Common myeloid progenitor, CD34-positive (primary cell): ENCODE results near the gene KHK.

ENCODE experiments used
- CTCF ChIA-PET: fragments of 350-600 bp; sonication (Branson Sonifier 250); formaldehyde crosslinking; loops from one replicate; lab custom pipeline; 2021; ENCODE audit warnings: antibody characterized with exemption; lab: Charles Lee
- POLR2A ChIA-PET: fragments of 350-600 bp; sonication (Branson Sonifier 250); formaldehyde crosslinking; loops from one replicate; lab custom pipeline; 2021; ENCODE audit warnings: antibody characterized with exemption; lab: Charles Lee
- DNase-seq, 3 donors: peaks; one replicate each; pipeline versions ENCODE4 v3.0.0 to v3.0.0-alpha.2; 2013
- H3K27ac ChIP-seq, 2 experiments: 1 replicate in 1 of 2; 2 replicates in 1 of 2; pipeline ENCODE4 v1.7.0; 2013; ENCODE audit warnings: inconsistent platforms in 2 of 2, low read length in 2 of 2, mild to moderate bottlenecking in 2 of 2, low read depth in 1 of 2, moderate library complexity in 1 of 2; ENCODE audit not compliant: severe bottlenecking in 2 of 2, insufficient read depth in 1 of 2, poor library complexity in 1 of 2
- H3K27me3 ChIP-seq, 5 experiments: replicated peaks in 2 of 5; 1 replicate in 3 of 5; 2 replicates in 2 of 5; pipeline versions ENCODE4 v1.6.1 to v1.7.0; 2013; ENCODE audit warnings: low read length in 4 of 5, mild to moderate bottlenecking in 2 of 5, moderate library complexity in 2 of 5, inconsistent platforms in 1 of 5; ENCODE audit not compliant: insufficient read depth in 5 of 5, control insufficient read depth in 4 of 5
- H3K36me3 ChIP-seq, 4 experiments: 1 replicate in 2 of 4; 2 replicates in 2 of 4; pipeline versions ENCODE4 v1.6.1 to v1.7.0; 2013; ENCODE audit warnings: low read length in 3 of 4, control low read depth in 1 of 4, mild to moderate bottlenecking in 1 of 4; ENCODE audit not compliant: control insufficient read depth in 4 of 4, insufficient read depth in 4 of 4
- H3K4me1 ChIP-seq, 4 experiments: 1 replicate in 3 of 4; 2 replicates in 1 of 4; pipeline versions ENCODE4 v1.6.1 to v1.7.1; 2013; ENCODE audit warnings: low read length in 3 of 4, mild to moderate bottlenecking in 3 of 4, control low read depth in 1 of 4, inconsistent platforms in 1 of 4, moderate library complexity in 1 of 4; ENCODE audit not compliant: control insufficient read depth in 4 of 4, insufficient read depth in 4 of 4; ENCODE audit errors: control extremely low read depth in 1 of 4
- H3K4me3 ChIP-seq, 7 experiments: 1 replicate in 4 of 7; 2 replicates in 3 of 7; pipeline versions ENCODE4 v1.5.1 to v1.7.0; 2013; ENCODE audit warnings: mild to moderate bottlenecking in 7 of 7, low read length in 6 of 7, moderate library complexity in 6 of 7, inconsistent platforms in 2 of 7, low read depth in 2 of 7, control low read depth in 1 of 7; ENCODE audit not compliant: insufficient read depth in 4 of 7, control insufficient read depth in 1 of 7; ENCODE audit errors: extremely low read depth in 1 of 7
- H3K9me3 ChIP-seq, 5 experiments: 1 replicate in 4 of 5; 2 replicates in 1 of 5; pipeline versions ENCODE4 v1.6.1 to v1.7.1; 2013; ENCODE audit warnings: low read length in 4 of 5, mild to moderate bottlenecking in 2 of 5, inconsistent platforms in 1 of 5, low read depth in 1 of 5, moderate library complexity in 1 of 5; ENCODE audit not compliant: control insufficient read depth in 4 of 5, insufficient read depth in 2 of 5; ENCODE audit errors: control extremely low read depth in 1 of 5
- WGBS: methylation state at CpG from one replicate; pipeline ENCODE4 v1.1.5; 2013; ENCODE audit not compliant: insufficient coverage; 5-methylcytosine and 5-hydroxymethylcytosine counted together

Gene KHK

GRCh38 chr2:27069961-27070618 lies 16.5 kb upstream of the KHK start:
- CTCF ChIA-PET: interaction anchor here (0.8 to 28.0 kb wide), 6 partner anchors 12 to 53 kb away, joined by 3 to 381 read pairs (median 28); partner anchors contain the start of genes AGBL5 and KHK

DNA sequence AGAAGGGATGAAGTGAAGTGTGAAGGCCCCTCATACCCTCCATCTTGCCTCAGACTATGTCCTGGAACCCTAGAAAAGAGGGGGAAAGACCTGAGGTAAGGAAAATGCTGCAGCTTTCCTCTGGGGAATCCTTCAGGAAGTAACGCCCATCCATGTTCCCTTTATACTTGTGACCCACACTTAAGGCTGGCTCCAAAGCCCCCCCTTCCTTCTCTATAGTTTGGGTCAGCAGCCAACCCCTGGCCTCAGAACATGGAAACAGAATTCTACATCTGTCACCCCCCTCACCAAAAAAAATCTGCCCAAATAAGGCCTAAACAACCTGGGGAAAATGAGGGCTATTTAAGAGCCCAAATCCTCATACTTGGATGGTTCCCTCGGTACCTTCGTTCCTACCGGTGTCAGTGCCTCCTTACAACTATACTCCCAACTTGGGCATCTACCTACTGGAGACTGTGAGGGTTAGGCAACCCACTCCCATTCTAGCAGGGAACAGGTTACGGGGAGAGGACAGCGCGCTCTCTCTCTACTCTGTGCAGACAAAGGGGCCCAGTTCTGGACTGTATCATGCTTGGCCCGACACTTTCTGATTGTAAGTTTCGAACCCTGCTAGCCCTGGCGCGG lies 15.8 kb upstream of the KHK start:
- ChIA-PET POLR2A (interaction anchor here (1.0 to 2.8 kb wide), 5 partner anchors 8 to 20 kb away, joined by 3 to 16 read pairs (median 5); partner anchors contain the start of genes AGBL5 and KHK), CTCF (interaction anchor here (4.5 to 28.0 kb wide), 3 partner anchors 11 to 17 kb away, joined by 28 to 381 read pairs (median 50); partner anchors contain the start of genes AGBL5 and KHK)
- Histone ChIP-seq H3K27ac (peak overlapping the region; percentile 84 to 92), H3K36me3 (peaks cover 6 to 34% (median 19%) of the 10 kb centered on the region in 4 experiments), H3K27me3 (no peaks in the 10 kb centered on the region), H3K9me3 (no peaks in the 10 kb centered on the region), H3K4me1 (peaks cover 13 to 56% (median 52%) of the 10 kb centered on the region in 4 experiments), H3K4me3 (peak overlapping the region; percentile 71 to 98 (median 96))
- DNase-seq: no peak
- WGBS: 7% methylated on average over 11 of the region's 11 CpGs

More at GRCh38 chr2:27069961-27070618, 16.5 kb upstream of the KHK start:
- Histone ChIP-seq H3K36me3 (peaks cover 6 to 40% (median 22%) of the 10 kb centered on the region in 4 experiments), H3K9me3 (no peaks in the 10 kb centered on the region), H3K27me3 (no peaks in the 10 kb centered on the region), H3K27ac (peak overlapping the region; percentile 84 to 92), H3K4me1 (peaks cover 12 to 50% (median 45%) of the 10 kb centered on the region in 4 experiments), H3K4me3 (peak overlapping the region in 6 of 7 experiments; percentile 82 to 98 (median 96))
- no peak for DNase-seq
- WGBS: 84% methylated on average over 7 of the region's 8 CpGs
- POLR2A ChIA-PET: interaction anchor here (1.2 to 1.7 kb wide), 2 partner anchors 17 to 19 kb away, joined by 3 to 4 read pairs; partner anchors contain the start of genes AGBL5 and KHK

GRCh38 chr2:27071277-27071989 lies 15.1 kb upstream of the KHK start, which contains the start of gene OST4:
Gene OST4 (minus strand): TSS chr2:27071654.
- Histone ChIP-seq H3K9me3 (no peaks in the 10 kb centered on the region), H3K4me1 (peaks cover 13 to 63% (median 55%) of the 10 kb centered on the region in 4 experiments), H3K27me3 (no peaks in the 10 kb centered on the region), H3K36me3 (peaks cover 6 to 34% (median 16%) of the 10 kb centered on the region in 4 experiments), H3K27ac (peak within 1 kb of the TSS; percentile 84 to 92), H3K4me3 (peak within 1 kb of the TSS; percentile 71 to 98 (median 96))
- under 1% methylated on average over 80 of the region's 86 CpGs for WGBS
- CTCF ChIA-PET: interaction anchor here (4.5 to 28.0 kb wide), 3 partner anchors 10 to 18 kb away, joined by 28 to 381 read pairs (median 50); partner anchors contain the start of genes AGBL5 and KHK
- peak; percentile 90 to 94 (median 94) for DNase-seq
- POLR2A ChIA-PET: interaction anchor here (0.6 to 2.8 kb wide), 6 partner anchors 9 to 21 kb away, joined by 3 to 16 read pairs (median 4); partner anchors contain the start of genes AGBL5 and KHK

DNA sequence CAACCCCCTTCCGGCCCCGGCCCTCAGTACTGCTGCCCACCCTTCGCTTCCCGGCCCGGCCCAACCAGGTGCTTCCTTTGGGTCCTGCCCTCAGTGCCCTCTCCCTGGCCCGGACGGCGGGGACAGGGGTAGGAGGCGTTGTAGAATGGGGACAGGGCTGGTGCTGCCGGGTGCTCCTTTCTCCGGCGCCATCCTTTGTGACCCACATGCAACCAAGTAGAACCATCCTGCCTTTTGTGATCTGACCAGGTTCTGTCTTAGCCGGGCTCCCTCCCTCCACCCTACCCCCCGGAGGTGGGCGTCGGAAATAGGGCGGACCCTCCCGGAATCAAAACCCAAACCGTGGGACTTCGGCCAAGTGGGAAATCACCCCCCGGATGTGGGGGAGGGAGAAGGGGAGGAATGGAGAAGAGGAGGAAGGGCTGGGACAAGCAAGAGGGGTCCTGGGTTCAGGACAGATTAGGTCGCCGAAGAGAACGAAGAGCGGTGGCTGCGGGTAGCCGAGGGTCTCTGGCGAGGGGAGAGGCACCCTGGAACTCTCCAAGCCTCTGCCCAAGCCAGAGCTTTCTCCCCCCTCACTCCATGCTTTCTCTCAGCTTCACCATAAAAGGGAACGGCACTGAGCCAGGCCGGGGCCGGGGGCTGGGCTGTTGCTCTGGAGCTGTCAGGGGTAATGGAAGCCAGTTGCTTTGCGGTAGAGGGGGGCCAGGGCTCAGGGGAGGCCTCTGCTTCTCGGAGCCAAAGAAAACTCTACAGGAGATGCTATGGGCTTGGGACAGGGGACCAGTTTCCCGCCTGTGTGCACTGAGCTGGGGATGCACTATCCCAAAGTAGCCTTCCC lies 14.4 kb upstream of the KHK start:
- peaks cover 6 to 31% (median 16%) of the 10 kb centered on the region in 4 experiments for H3K36me3 ChIP-seq
- peaks cover 13 to 66% (median 59%) of the 10 kb centered on the region in 4 experiments for H3K4me1 ChIP-seq
- H3K9me3 ChIP-seq: no peaks in the 10 kb centered on the region
- WGBS: 10% methylated on average over 11 of the region's 34 CpGs
- peak overlapping the region in 1 of 2 experiments; percentile 58 for H3K27ac ChIP-seq
- ChIA-PET CTCF (interaction anchor here (0.9 to 28.0 kb wide), 8 partner anchors 9 to 119 kb away, joined by 3 to 381 read pairs (median 4); partner anchors contain the start of genes ABHD1, AGBL5 and KHK), POLR2A (interaction anchor here (0.6 to 2.8 kb wide), 4 partner anchors 9 to 22 kb away, joined by 4 to 16 read pairs (median 8); partner anchors contain the start of gene AGBL5)
- DNase-seq: peak in 2 of 3 donors; percentile 66 to 72
- H3K27me3 ChIP-seq: no peaks in the 10 kb centered on the region
- peak overlapping the region; percentile 71 to 98 (median 96) for H3K4me3 ChIP-seq

GRCh38 chr2:27072920-27073319 lies 13.7 kb upstream of the KHK start:
- 90% methylated on average over 5 of the region's 5 CpGs for whole genome bisulfite sequencing
- no peak for DNase-seq
- ChIA-PET CTCF (interaction anchor here (0.9 to 28.0 kb wide), 8 partner anchors 9 to 118 kb away, joined by 3 to 381 read pairs (median 4); partner anchors contain the start of genes ABHD1, AGBL5 and KHK), POLR2A (interaction anchor here (2.4 to 2.8 kb wide), 2 partner anchors 8 to 22 kb away, joined by 12 to 16 read pairs; partner anchors contain the start of gene AGBL5)
- H3K9me3 ChIP-seq: no peaks in the 10 kb centered on the region
- H3K27ac ChIP-seq: no peak overlapping the region
- peaks cover 6 to 24% (median 13%) of the 10 kb centered on the region in 4 experiments for H3K36me3 ChIP-seq
- H3K27me3 ChIP-seq: no peaks in the 10 kb centered on the region
- H3K4me1 ChIP-seq: peaks cover 13 to 71% (median 61%) of the 10 kb centered on the region in 4 experiments
- H3K4me3 ChIP-seq: peak overlapping the region in 3 of 7 experiments; percentile 16 to 97 (median 19)
